ENCODE measurements around the gene TBC1D22A.

DNA sequence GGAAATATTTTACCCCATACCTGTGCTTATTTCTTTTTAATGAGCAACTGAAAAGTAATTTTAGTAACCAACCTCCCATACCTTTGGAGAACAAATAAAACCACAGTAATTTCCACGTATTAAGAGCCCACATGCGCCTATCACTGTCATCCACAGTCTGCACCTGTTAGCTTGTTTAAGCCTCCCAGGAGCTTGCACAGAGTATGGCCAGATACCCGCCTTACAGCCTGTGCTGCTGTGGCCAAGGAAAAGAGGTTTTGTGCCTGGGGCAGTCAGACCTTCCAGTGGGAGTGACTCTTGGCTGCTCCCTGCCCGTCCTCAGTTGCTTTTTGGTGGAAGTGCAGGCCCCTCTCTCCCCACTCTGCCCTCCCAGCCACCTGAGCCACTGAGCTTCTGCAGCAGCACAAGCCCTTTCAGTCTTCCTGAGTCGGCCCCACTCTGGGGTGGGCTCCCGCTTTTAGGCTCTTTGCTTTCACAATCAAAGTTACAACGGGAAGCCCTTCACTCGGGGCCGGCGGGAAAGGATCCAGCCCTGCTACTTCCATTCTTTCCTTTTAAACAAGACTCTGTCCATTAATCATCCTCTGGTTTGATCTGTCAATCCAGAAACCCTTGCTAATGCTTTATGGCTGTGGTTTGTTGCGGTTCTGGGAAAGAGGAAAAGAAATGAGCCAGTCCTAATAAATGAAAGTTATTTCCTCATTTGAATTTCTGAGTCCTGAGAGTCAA lies 308.8 kb downstream of the TBC1D22A start:
- TF ChIP-seq CTCF (IDR thresholded peaks at IDR 0.05; ENCODE audit: extremely low read depth in 1 of 2, insufficient read depth in 1 of 2, low read depth in 1 of 2, low read length in 2 of 2) = no peak
- TF ChIP-seq, protein P1, sequence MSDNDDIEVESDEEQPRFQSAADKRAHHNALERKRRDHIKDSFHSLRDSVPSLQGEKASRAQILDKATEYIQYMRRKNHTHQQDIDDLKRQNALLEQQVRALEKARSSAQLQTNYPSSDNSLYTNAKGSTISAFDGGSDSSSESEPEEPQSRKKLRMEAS (IDR thresholded peaks at IDR 0.05; ENCODE audit: insufficient read depth, insufficient read length) = no peak
- TF ChIP-seq FOS (IDR thresholded peaks at IDR 0.05; ENCODE audit: borderline replicate concordance, insufficient read depth, low read length) = no peak
- TF ChIP-seq GATA2 (IDR thresholded peaks at IDR 0.05; ENCODE audit: insufficient read depth, insufficient read length, low read depth, low read length) = no peak
- TF ChIP-seq POLR2A (IDR thresholded peaks at IDR 0.05; ENCODE audit: low read depth, low read length) = no peak
